Cardiac fibroblast (primary cell): ENCODE measurements around the gene DNAJC9.

Experiments
- DNase-seq, 2 donors: peaks; one replicate each; pipeline versions ENCODE4 v3.0.0 to v3.0.0-alpha.2; 2010; ENCODE audit warnings: low read depth in 2 of 2
- H3K4me3 ChIP-seq, 2 donors: replicated peaks in 1 of 2; 1 replicate in 1 of 2; 2 replicates in 1 of 2; pipeline ENCODE4 v1.5.1; 2011; ENCODE audit warnings: low read depth in 2 of 2, low read length in 2 of 2, mild to moderate bottlenecking in 2 of 2, moderate library complexity in 1 of 2
- CTCF ChIP-seq: IDR thresholded peaks from one replicate; pipeline ENCODE4 v1.5.1; 2011; ENCODE audit warnings: low read depth, mild to moderate bottlenecking, low read length, inconsistent platforms

The DNAJC9 gene

GRCh38 chr10:73225518-73225917 lies 21.5 kb downstream of the DNAJC9 start:
- DNase-seq, result peak in 1 of 2 donors; percentile 38
- no peak for TF ChIP-seq CTCF
- H3K4me3 ChIP-seq, result no peak overlapping the region

GRCh38 chr10:73220989-73221388 lies 26.1 kb downstream of the DNAJC9 start:
- TF ChIP-seq CTCF, result no peak
- no peak overlapping the region for H3K4me3 ChIP-seq
- DNase-seq, result no peak

- no peak for DNase-seq
- H3K4me3 ChIP-seq, result no peak overlapping the region
- no peak for TF ChIP-seq CTCF
Observed at GRCh38 chr10:73219384-73219783, 27.7 kb downstream of the DNAJC9 start.

- TF ChIP-seq CTCF, result peak; percentile 46
- H3K4me3 ChIP-seq, result no peak overlapping the region
- peak; percentile 43 to 53 for DNase-seq
Observed at GRCh38 chr10:73218431-73219191, 28.4 kb downstream of the DNAJC9 start.

- no peak for TF ChIP-seq CTCF
- no peak overlapping the region for H3K4me3 ChIP-seq
- DNase-seq, result no peak
Observed at GRCh38 chr10:73217628-73218027, 29.4 kb downstream of the DNAJC9 start.

GRCh38 chr10:73215749-73216148 lies 31.3 kb downstream of the DNAJC9 start:
- H3K4me3 ChIP-seq, result no peak overlapping the region
- no peak for TF ChIP-seq CTCF
- DNase-seq, result no peak
